Type B pancreatic cell (in vitro differentiated cells): ENCODE results near the gene CYP2E1. TPM values are rescaled to one million over a fixed set of nuclear protein-coding genes. Genes with fewer than 3 reads are reported as not detected.

Experiments
- DNase-seq: peaks from one replicate; pipeline ENCODE4 v3.0.0; 2021; ENCODE audit warnings: mixed read lengths; ENCODE audit not compliant: unreplicated experiment; ENCODE audit errors: extremely low spot score
- H3K27ac Mint-ChIP-seq: 2 replicates; pipeline ENCODE4 v1.8.0; 2021; ENCODE audit warnings: mild to moderate bottlenecking, mixed read lengths
- H3K27me3 Mint-ChIP-seq: 2 replicates; pipeline ENCODE4 v1.8.0; 2021; ENCODE audit warnings: mixed read lengths
- H3K36me3 Mint-ChIP-seq: 2 replicates; pipeline ENCODE4 v1.8.0; 2021; ENCODE audit warnings: mixed read lengths
- H3K4me1 Mint-ChIP-seq: one replicate; pipeline ENCODE4 v1.8.0; 2021; ENCODE audit warnings: mixed read lengths; ENCODE audit not compliant: unreplicated experiment
- H3K4me3 Mint-ChIP-seq: 2 replicates; pipeline ENCODE4 v1.8.0; 2021; ENCODE audit warnings: mild to moderate bottlenecking, mixed read lengths
- H3K9me3 Mint-ChIP-seq: 2 replicates; pipeline ENCODE4 v1.8.0; 2021; ENCODE audit warnings: mixed read lengths
- CTCF ChIP-seq: fragments of 200-600 bp; sonication (generic); conservative IDR thresholded peaks from 2 replicates; pipeline ENCODE4 v1.5.0; 2021; ENCODE audit warnings: antibody characterized with exemption, mild to moderate bottlenecking
- total RNA-seq: library from RNA; stranded (reverse); gene quantifications from 2 replicates; pipeline ENCODE4 v1.2.1, GENCODE V29; 2021; ENCODE audit warnings: low replicate concordance

CYP2E1 gene
- total RNA-seq, 1 donor from 2014 or later: 0.53 TPM

- Mint-ChIP-seq H3K27me3 (no peaks in the 10 kb centered on the region), H3K36me3 (no peaks in the 10 kb centered on the region), H3K9me3 (no peaks in the 10 kb centered on the region), H3K4me3 (no peak overlapping the region), H3K27ac (no peak overlapping the region), H3K4me1 (no peaks in the 10 kb centered on the region)
- no peak for DNase-seq
- TF ChIP-seq CTCF: no peak
These were observed 3.4 kb upstream of the CYP2E1 start for GRCh38 chr10:133523631-133524203.

- H3K4me1 Mint-ChIP-seq: no peaks in the 10 kb centered on the region
- no peaks in the 10 kb centered on the region for H3K36me3 Mint-ChIP-seq
- no peak for TF ChIP-seq CTCF
- H3K4me3 Mint-ChIP-seq: no peak overlapping the region
- H3K27me3 Mint-ChIP-seq: no peaks in the 10 kb centered on the region
- no peak overlapping the region for H3K27ac Mint-ChIP-seq
- no peaks in the 10 kb centered on the region for H3K9me3 Mint-ChIP-seq
- DNase-seq: no peak
These were observed 1.7 kb upstream of the CYP2E1 start for GRCh38 chr10:133525444-133525843.

GRCh38 chr10:133527771-133528271 is 658 bp downstream of the CYP2E1 start:
- Mint-ChIP-seq H3K27me3 (no peaks in the 10 kb centered on the region), H3K9me3 (no peaks in the 10 kb centered on the region), H3K36me3 (no peaks in the 10 kb centered on the region), H3K4me3 (no peak overlapping the region), H3K4me1 (no peaks in the 10 kb centered on the region), H3K27ac (no peak overlapping the region)
- no peak for DNase-seq
- TF ChIP-seq CTCF: no peak

- Mint-ChIP-seq H3K27me3 (no peaks in the 10 kb centered on the region), H3K36me3 (no peaks in the 10 kb centered on the region), H3K9me3 (no peaks in the 10 kb centered on the region), H3K4me1 (no peaks in the 10 kb centered on the region), H3K4me3 (no peak overlapping the region), H3K27ac (no peak overlapping the region)
- TF ChIP-seq CTCF: no peak
- no peak for DNase-seq
These were observed 1.2 kb downstream of the CYP2E1 start for GRCh38 chr10:133528296-133528844.

- TF ChIP-seq CTCF: no peak
- H3K36me3 Mint-ChIP-seq: no peaks in the 10 kb centered on the region
- no peak overlapping the region for H3K4me3 Mint-ChIP-seq
- H3K27me3 Mint-ChIP-seq: no peaks in the 10 kb centered on the region
- no peaks in the 10 kb centered on the region for H3K9me3 Mint-ChIP-seq
- no peaks in the 10 kb centered on the region for H3K4me1 Mint-ChIP-seq
- no peak for DNase-seq
- no peak overlapping the region for H3K27ac Mint-ChIP-seq
These were observed 1.8 kb downstream of the CYP2E1 start for GRCh38 chr10:133528845-133529575.
